GM13977 (cell line): ENCODE results near the gene HAS3.
A peak's percentile ranks its signal among the peaks of the same experiment; 100 is the strongest.

ENCODE experiments used
- DNase-seq: peaks from one replicate; pipeline ENCODE4 v3.0.0; 2012; ENCODE audit warnings: low spot score
- CTCF ChIP-seq: IDR thresholded peaks from 2 replicates; pipeline ENCODE4 v1.5.1; 2012; ENCODE audit warnings: mild to moderate bottlenecking, control low read depth; ENCODE audit not compliant: insufficient read depth; ENCODE audit errors: extremely low read depth, missing control alignments
- in situ Hi-C: fragments of 300-500 bp; cut with MboI; formaldehyde crosslinking; loops from one replicate; pipeline ENCODE4 v1.12.0; 2022; ENCODE audit warnings: low sequenced_read_pairs, low pct_unique_long_range_greater_than_20kb, mixed read lengths, inconsistent platforms; ENCODE audit not compliant: unreplicated experiment

Gene HAS3

GRCh38 chr16:69127966-69128510 is 22.6 kb downstream of the HAS3 start:
- no peak for TF ChIP-seq CTCF
- no peak for DNase-seq
- in situ Hi-C loops = loop anchor here (10.0 to 25.0 kb wide), 2 partner anchors 233 to 591 kb away; partner anchors contain the start of gene ZFP90

GRCh38 chr16:69130461-69130860 is 25.0 kb downstream of the HAS3 start:
- no peak for TF ChIP-seq CTCF
- DNase-seq = no peak
- in situ Hi-C loops = loop anchor here (25.0 kb wide), 1 partner anchor 593 kb away; the partner anchor contains the start of gene ZFP90

- in situ Hi-C loops = loop anchor here (25.0 kb wide), 1 partner anchor 594 kb away; the partner anchor contains the start of gene ZFP90
- no peak for TF ChIP-seq CTCF
- peak; percentile 57 for DNase-seq
These were observed 25.9 kb downstream of the HAS3 start for GRCh38 chr16:69131167-69131838.

GRCh38 chr16:69131839-69132423 is 26.5 kb downstream of the HAS3 start:
- in situ Hi-C loops = loop anchor here (25.0 kb wide), 1 partner anchor 595 kb away; the partner anchor contains the start of gene ZFP90
- DNase-seq = peak; percentile 95
- no peak for TF ChIP-seq CTCF

- peak; percentile 94 for DNase-seq
- in situ Hi-C loops = loop anchor here (25.0 kb wide), 1 partner anchor 595 kb away; the partner anchor contains the start of gene ZFP90
- TF ChIP-seq CTCF = no peak
These were observed 27.2 kb downstream of the HAS3 start, which contains the start of the genes CHTF8 and UTP4 for GRCh38 chr16:69132424-69133252. Gene CHTF8 (minus strand): TSS chr16:69132588. CDS start chr16:69121458, 11,130 bp downstream. Gene UTP4 (plus strand): TSS chr16:69132649. CDS start chr16:69133460, 811 bp downstream.
